Type B pancreatic cell (in vitro differentiated cells): ENCODE measurements around the gene CNOT1. TPM values are rescaled to one million over a fixed set of nuclear protein-coding genes. Genes with fewer than 3 reads are reported as not detected.

Experiments
- DNase-seq: peaks from one replicate; pipeline ENCODE4 v3.0.0; 2021; ENCODE audit warnings: mixed read lengths; ENCODE audit not compliant: unreplicated experiment; ENCODE audit errors: extremely low spot score
- H3K27ac Mint-ChIP-seq: 2 replicates; pipeline ENCODE4 v1.8.0; 2021; ENCODE audit warnings: mild to moderate bottlenecking, mixed read lengths
- H3K27me3 Mint-ChIP-seq: 2 replicates; pipeline ENCODE4 v1.8.0; 2021; ENCODE audit warnings: mixed read lengths
- H3K36me3 Mint-ChIP-seq: 2 replicates; pipeline ENCODE4 v1.8.0; 2021; ENCODE audit warnings: mixed read lengths
- H3K4me1 Mint-ChIP-seq: one replicate; pipeline ENCODE4 v1.8.0; 2021; ENCODE audit warnings: mixed read lengths; ENCODE audit not compliant: unreplicated experiment
- H3K4me3 Mint-ChIP-seq: 2 replicates; pipeline ENCODE4 v1.8.0; 2021; ENCODE audit warnings: mild to moderate bottlenecking, mixed read lengths
- H3K9me3 Mint-ChIP-seq: 2 replicates; pipeline ENCODE4 v1.8.0; 2021; ENCODE audit warnings: mixed read lengths
- total RNA-seq: library from RNA; stranded (reverse); gene quantifications from 2 replicates; pipeline ENCODE4 v1.2.1, GENCODE V29; 2021; ENCODE audit warnings: low replicate concordance
- TF ChIP-seq, protein P1 (sequence below): fragments of 200-600 bp; sonication (generic); conservative IDR thresholded peaks from 2 replicates; pipeline ENCODE4 v1.5.0; 2021; ENCODE audit warnings: antibody characterized with exemption, mild to moderate bottlenecking

The CNOT1 gene
- total RNA-seq, 1 donor from 2014 or later = 216 TPM

DNA sequence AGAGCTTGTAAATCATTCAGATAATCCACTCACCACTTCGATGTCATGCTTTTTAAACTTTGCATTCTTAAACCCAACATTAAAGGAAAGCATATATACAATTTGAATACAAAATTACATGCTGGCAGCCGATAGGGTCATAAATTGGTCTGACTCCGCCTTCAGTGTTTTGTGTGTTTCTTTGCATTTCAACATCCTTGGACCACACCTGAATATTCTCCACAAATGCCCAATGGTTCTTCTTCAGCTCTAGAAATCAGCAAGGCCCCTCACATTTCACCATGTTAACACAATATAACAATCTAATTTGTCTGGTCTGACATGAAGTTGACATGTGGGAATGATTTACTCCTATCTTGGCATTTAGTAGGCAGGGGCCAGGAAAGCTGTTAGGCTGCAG, 97.2 kb downstream of the CNOT1 start:
- TF ChIP-seq, protein P1, sequence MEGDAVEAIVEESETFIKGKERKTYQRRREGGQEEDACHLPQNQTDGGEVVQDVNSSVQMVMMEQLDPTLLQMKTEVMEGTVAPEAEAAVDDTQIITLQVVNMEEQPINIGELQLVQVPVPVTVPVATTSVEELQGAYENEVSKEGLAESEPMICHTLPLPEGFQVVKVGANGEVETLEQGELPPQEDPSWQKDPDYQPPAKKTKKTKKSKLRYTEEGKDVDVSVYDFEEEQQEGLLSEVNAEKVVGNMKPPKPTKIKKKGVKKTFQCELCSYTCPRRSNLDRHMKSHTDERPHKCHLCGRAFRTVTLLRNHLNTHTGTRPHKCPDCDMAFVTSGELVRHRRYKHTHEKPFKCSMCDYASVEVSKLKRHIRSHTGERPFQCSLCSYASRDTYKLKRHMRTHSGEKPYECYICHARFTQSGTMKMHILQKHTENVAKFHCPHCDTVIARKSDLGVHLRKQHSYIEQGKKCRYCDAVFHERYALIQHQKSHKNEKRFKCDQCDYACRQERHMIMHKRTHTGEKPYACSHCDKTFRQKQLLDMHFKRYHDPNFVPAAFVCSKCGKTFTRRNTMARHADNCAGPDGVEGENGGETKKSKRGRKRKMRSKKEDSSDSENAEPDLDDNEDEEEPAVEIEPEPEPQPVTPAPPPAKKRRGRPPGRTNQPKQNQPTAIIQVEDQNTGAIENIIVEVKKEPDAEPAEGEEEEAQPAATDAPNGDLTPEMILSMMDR = no peak
- H3K4me1 Mint-ChIP-seq = no peaks in the 10 kb centered on the region
- H3K27ac Mint-ChIP-seq = no peak overlapping the region
- H3K4me3 Mint-ChIP-seq = no peak overlapping the region
- H3K9me3 Mint-ChIP-seq = no peaks in the 10 kb centered on the region
- DNase-seq = no peak
- no peaks in the 10 kb centered on the region for H3K27me3 Mint-ChIP-seq
- H3K36me3 Mint-ChIP-seq = peaks cover 31% of the 10 kb centered on the region

DNA sequence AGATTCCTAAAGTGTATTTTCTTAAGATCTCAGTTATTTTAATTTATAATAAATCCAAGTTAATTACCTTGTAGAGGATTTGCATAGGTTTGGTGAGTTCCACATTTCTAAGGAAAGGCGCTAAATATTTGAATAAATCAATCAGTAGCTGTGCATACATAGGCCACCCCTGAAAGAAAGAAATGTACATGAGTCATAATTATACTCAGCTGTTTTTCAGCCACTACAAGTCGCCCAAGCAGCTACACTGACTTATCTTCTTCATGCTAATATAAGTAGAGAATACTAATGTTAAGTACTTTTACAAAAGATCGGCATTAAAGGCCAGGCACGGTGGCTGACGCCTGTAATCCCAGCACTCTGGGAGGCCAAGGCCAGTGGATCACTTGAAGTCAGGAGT, 99.4 kb downstream of the CNOT1 start:
- no peaks in the 10 kb centered on the region for H3K9me3 Mint-ChIP-seq
- no peak overlapping the region for H3K4me3 Mint-ChIP-seq

DNA sequence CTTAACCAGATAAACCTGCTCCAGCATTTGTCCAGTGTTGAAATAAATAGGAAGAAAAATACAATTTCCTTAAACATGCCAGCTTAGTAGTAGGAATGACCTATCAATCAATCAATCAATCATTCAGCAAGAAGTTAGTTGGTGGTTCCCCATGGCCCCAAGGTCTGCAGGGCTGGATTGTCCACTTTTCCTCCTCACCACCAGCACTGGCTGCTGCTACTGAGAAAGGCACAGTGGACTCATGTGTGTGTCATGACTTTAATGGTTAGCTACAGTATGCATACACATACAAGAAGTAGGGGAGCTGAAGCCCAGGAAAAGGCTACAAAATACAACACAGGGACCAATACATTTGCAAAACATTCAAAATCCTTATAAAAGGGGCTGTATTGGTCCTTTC, 109.9 kb downstream of the CNOT1 start:
- peaks cover 31% of the 10 kb centered on the region for H3K36me3 Mint-ChIP-seq
- TF ChIP-seq, protein P1 = no peak
- DNase-seq = no peak
- H3K9me3 Mint-ChIP-seq = no peaks in the 10 kb centered on the region
- H3K27ac Mint-ChIP-seq = peak overlapping the region; percentile 86
- peaks cover 10% of the 10 kb centered on the region for H3K4me1 Mint-ChIP-seq
- H3K4me3 Mint-ChIP-seq = peak overlapping the region; percentile 60
- no peaks in the 10 kb centered on the region for H3K27me3 Mint-ChIP-seq

More for the DNA sequence above, 99.4 kb downstream of the CNOT1 start:
- no peaks in the 10 kb centered on the region for H3K4me1 Mint-ChIP-seq
- TF ChIP-seq, protein P1 = no peak
- no peak for DNase-seq
- no peaks in the 10 kb centered on the region for H3K27me3 Mint-ChIP-seq
- H3K36me3 Mint-ChIP-seq = peaks cover 38% of the 10 kb centered on the region
- no peak overlapping the region for H3K27ac Mint-ChIP-seq

DNA sequence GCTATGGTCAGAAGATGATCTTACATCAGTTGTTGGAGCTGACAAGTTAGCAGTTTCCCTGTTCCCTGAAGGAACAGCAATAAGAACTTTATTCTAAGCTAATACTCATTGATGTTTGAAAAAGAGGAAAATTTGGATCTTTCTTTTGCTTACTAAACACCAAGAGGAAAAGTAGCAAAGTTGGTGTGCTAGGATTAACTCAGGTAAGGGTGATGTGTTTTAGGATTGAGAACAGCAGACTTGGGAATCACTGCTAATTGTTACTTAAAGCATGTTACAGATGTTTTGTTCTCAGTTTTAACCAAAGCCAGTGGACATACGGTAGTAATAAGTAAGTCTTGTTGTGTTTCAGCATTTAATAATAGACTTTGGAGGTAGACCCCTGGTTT, 110.7 kb downstream of the CNOT1 start:
- H3K36me3 Mint-ChIP-seq = peaks cover 27% of the 10 kb centered on the region

DNA sequence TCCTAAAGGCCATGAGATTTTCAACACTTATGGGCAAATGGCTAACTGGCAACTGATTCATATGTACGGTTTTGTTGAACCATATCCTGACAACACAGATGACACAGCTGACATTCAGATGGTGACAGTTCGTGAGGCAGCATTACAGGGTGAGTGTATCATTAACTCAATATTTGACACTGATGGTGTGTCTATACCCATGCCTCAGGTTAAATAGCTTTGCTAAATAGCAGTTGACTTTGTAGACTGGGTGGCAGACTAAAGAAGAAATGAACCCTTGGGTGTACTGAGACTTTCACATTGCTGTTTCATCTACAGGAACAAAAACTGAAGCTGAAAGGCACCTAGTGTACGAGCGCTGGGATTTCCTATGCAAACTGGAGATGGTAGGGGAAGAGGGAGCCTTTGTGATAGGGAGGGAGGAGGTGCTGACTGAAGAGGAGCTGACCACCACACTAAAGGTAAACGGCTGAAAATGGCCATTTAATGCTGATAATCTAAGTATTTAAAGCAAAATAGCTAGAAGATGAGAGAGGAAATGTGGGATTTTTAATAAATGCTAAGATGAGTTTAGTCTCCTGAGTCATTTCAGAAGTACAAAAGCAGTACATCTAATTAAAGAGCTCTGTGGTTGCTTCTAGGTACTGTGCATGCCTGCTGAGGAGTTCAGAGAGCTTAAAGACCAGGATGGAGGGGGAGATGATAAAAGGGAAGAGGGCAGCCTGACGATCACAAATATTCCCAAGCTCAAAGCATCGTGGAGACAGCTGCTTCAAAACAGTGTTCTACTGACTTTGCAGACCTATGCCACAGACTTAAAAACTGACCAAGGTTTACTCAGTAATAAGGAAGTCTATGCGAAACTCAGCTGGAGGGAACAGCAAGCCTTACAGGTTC, 111.3 kb downstream of the CNOT1 start:
- peak overlapping the region; percentile 3 for H3K4me3 Mint-ChIP-seq
- H3K36me3 Mint-ChIP-seq = peaks cover 26% of the 10 kb centered on the region

More for the DNA sequence above, 110.7 kb downstream of the CNOT1 start:
- TF ChIP-seq, protein P1 = no peak
- H3K9me3 Mint-ChIP-seq = no peaks in the 10 kb centered on the region
- H3K4me3 Mint-ChIP-seq = no peak overlapping the region
- H3K4me1 Mint-ChIP-seq = peaks cover 13% of the 10 kb centered on the region
- DNase-seq = no peak
- H3K27me3 Mint-ChIP-seq = no peaks in the 10 kb centered on the region
- no peak overlapping the region for H3K27ac Mint-ChIP-seq

More for the DNA sequence above, 111.3 kb downstream of the CNOT1 start:
- Mint-ChIP-seq H3K27me3 (no peaks in the 10 kb centered on the region), H3K27ac (peak overlapping the region; percentile 30), H3K4me1 (peaks cover 15% of the 10 kb centered on the region), H3K9me3 (no peaks in the 10 kb centered on the region)
- DNase-seq = no peak
- TF ChIP-seq, protein P1 = no peak
